SK-N-MC (cell line): Measurements from ENCODE around the gene TGFBRAP1.

Source experiments
- FOXP2 ChIP-seq: optimal IDR thresholded peaks from 2 replicates; pipeline ENCODE3; 2011; ENCODE audit warnings: mild to moderate bottlenecking, moderate library complexity; ENCODE audit not compliant: insufficient read depth; ENCODE audit errors: extremely low read length, control extremely low read depth
- POLR2AphosphoS5 ChIP-seq: IDR thresholded peaks from 2 replicates; pipeline ENCODE4 v1.6.1; 2012; ENCODE audit warnings: mild to moderate bottlenecking, low read depth, low read length, borderline replicate concordance

- TF ChIP-seq FOXP2 (no peak), POLR2AphosphoS5 (no peak)
Observed at GRCh38 chr2:105261061-105261460, 68.5 kb downstream of the TGFBRAP1 start.
